Measurements from ENCODE around the gene TUBGCP3.

The TUBGCP3 gene

GRCh38 chr13:112438515-112438914 lies 149.4 kb downstream of the TUBGCP3 start:
- DNase-seq (ENCODE audit: low read depth), result no peak

- DNase-seq (ENCODE audit: low read depth), result no peak
Observed at GRCh38 chr13:112438094-112438493, 149.9 kb downstream of the TUBGCP3 start.

GRCh38 chr13:112435973-112436372 lies 152.0 kb downstream of the TUBGCP3 start:
- DNase-seq (ENCODE audit: low read depth), result no peak
